Measurements from ENCODE around the gene ZNF222. TPM values are rescaled to one million over a fixed set of nuclear protein-coding genes. Genes with fewer than 3 reads are reported as not detected.

The ZNF222 gene
- total and polyA plus RNA-seq, 2 of the 8 experiments (the other 6 are each of a cell fraction or from before 2014, with no cell fraction given): 1.7 to 3.4 TPM

DNA sequence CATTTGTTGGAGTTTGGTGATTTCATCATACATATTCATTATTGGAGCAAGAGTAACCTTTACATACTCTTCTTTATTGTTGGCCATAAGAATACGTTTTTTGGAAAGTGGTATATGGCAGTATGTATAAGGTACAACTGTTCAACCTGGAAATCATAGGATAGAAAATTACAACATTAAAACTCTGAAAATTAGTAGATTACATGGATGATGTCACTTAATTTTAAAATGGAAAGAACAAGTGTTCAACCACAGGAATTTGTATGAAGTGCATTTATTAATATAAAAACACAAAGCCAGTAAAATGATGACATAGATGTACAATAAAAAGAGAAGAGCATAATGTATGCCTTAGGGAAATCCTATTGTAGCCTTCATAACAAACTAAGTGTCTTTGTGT lies 48.4 kb upstream of the ZNF222 start (continued):
- TF ChIP-seq RBBP5 (IDR thresholded peaks at IDR 0.05; ENCODE audit: borderline replicate concordance, low read depth, low read length) (no peak), TBP (IDR thresholded peaks at IDR 0.05; ENCODE audit: low read depth, low read length) (no peak), PHF8 (conservative IDR thresholded peaks at IDR 0.05; ENCODE audit: low read depth, low read length) (no peak), TCF12 (IDR thresholded peaks at IDR 0.05; ENCODE audit: low read depth, low read length) (no peak), SIN3A (conservative IDR thresholded peaks at IDR 0.05 in 1 of 2, IDR thresholded peaks at IDR 0.05 in 1 of 2; ENCODE audit: low read depth in 1 of 2, low read length in 2 of 2) (no peak)

Data from H1 (cell line).